ENCODE results near the gene MPI.

MPI gene

DNA sequence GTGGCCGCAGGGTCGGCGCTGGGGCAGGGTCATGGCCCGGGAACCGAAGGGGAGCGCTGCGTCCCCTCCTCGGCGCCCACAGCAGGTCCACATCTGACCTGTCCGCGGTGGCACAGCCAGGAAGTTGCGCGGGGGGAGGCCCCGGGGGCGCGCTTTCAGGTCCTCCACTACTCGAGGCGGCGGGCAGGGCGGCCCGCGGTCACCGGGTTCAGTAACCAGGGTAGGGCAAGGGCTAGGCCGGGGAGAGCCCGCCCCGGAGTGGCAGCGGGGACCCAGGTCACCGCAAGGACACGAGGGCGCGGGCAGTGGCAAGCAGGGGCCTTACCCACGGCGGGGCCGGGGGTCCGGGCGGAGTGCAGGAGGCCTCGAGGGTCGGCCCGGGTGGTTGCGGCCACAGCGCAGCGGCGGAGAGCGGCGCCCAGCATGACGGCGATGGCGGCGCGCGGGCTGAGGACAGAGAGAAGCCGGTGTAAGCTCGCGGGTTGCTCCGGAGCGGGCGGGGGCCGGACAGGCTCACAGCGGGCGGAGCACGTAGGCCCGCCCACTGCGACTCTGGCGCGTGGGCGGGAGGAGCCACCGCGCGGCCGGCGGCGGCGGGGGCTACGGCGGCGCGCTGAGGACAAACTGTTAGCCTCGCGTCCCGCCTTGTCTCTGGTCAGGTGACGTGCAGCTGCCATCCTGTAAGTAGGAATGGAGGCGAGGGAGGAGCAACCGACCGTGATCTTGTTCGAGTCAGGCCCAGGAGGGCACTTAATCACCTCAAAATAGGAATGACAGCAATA lies 47.9 kb downstream of the MPI start, which contains the start of gene COX5A (continued):
- TF ChIP-seq, protein P1, sequence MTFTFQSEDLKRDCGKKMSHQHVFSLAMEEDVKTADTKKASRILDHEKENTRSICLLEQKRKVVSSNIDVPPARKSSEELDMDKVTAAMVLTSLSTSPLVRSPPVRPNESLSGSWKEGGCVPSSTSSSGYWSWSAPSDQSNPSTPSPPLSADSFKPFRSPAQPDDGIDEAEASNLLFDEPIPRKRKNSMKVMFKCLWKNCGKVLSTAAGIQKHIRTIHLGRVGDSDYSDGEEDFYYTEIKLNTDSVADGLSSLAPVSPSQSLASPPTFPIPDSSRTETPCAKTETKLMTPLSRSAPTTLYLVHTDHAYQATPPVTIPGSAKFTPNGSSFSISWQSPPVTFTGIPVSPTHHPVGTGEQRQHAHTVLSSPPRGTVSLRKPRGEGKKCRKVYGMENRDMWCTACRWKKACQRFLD (tag by site-specific recombination; IDR thresholded peaks at IDR 0.05), result no peak
- TF ChIP-seq, protein P2, sequence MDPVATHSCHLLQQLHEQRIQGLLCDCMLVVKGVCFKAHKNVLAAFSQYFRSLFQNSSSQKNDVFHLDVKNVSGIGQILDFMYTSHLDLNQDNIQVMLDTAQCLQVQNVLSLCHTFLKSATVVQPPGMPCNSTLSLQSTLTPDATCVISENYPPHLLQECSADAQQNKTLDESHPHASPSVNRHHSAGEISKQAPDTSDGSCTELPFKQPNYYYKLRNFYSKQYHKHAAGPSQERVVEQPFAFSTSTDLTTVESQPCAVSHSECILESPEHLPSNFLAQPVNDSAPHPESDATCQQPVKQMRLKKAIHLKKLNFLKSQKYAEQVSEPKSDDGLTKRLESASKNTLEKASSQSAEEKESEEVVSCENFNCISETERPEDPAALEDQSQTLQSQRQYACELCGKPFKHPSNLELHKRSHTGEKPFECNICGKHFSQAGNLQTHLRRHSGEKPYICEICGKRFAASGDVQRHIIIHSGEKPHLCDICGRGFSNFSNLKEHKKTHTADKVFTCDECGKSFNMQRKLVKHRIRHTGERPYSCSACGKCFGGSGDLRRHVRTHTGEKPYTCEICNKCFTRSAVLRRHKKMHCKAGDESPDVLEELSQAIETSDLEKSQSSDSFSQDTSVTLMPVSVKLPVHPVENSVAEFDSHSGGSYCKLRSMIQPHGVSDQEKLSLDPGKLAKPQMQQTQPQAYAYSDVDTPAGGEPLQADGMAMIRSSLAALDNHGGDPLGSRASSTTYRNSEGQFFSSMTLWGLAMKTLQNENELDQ (tag by site-specific recombination; IDR thresholded peaks at IDR 0.05; ENCODE audit: low read depth), result no peak
- TF ChIP-seq GFI1B (tag by site-specific recombination; IDR thresholded peaks at IDR 0.05) (no peak), ZNF138 (tag by site-specific recombination; IDR thresholded peaks at IDR 0.05; ENCODE audit: borderline replicate concordance) (no peak), HOXD13 (CRISPR knock-in tag; IDR thresholded peaks at IDR 0.05; ENCODE audit: borderline replicate concordance) (no peak), ZNF658 (tag by site-specific recombination; IDR thresholded peaks at IDR 0.05) (no peak), SCRT2 (tag by site-specific recombination; IDR thresholded peaks at IDR 0.05) (no peak), ZNF621 (tag by site-specific recombination; IDR thresholded peaks at IDR 0.05) (no peak), KLF9 (tag by site-specific recombination; IDR thresholded peaks at IDR 0.05; ENCODE audit: low read depth) (peak; percentile 10), ZFP3 (tag by site-specific recombination; IDR thresholded peaks at IDR 0.05; ENCODE audit: low read depth) (no peak), ZNF114 (tag by site-specific recombination; IDR thresholded peaks at IDR 0.05) (no peak), ZNF677 (tag by site-specific recombination; IDR thresholded peaks at IDR 0.05) (0 out of 2 replicates have a peak, but pooled peaks have one; percentile 17), ZNF791 (tag by site-specific recombination; IDR thresholded peaks at IDR 0.05) (no peak), ZNF223 (tag by site-specific recombination; IDR thresholded peaks at IDR 0.05) (peak; percentile 30; the same call in 1 of the 2 replicates), ZNF660 (tag by site-specific recombination; IDR thresholded peaks at IDR 0.05) (peak; percentile 96), ZNF777 (tag by site-specific recombination; IDR thresholded peaks at IDR 0.05; ENCODE audit: borderline replicate concordance) (no peak; the same call in 1 of the 2 replicates), ZXDB (tag by site-specific recombination; IDR thresholded peaks at IDR 0.05) (peak; percentile 53), ZNF394 (tag by site-specific recombination; IDR thresholded peaks at IDR 0.05; ENCODE audit: borderline replicate concordance) (peak; percentile 87), ZNF10 (tag by site-specific recombination; IDR thresholded peaks at IDR 0.05) (peak; percentile 56; the same call in 1 of the 2 replicates), ZNF423 (tag by site-specific recombination; IDR thresholded peaks at IDR 0.05) (peak; percentile 10; the same call in 1 of the 2 replicates), ZNF175 (tag by site-specific recombination; IDR thresholded peaks at IDR 0.05) (no peak), IKZF3 (tag by site-specific recombination; IDR thresholded peaks at IDR 0.05) (peak; percentile 74), ZNF132 (tag by site-specific recombination; IDR thresholded peaks at IDR 0.05; ENCODE audit: borderline replicate concordance) (no peak), ZNF521 (tag by site-specific recombination; IDR thresholded peaks at IDR 0.05) (no peak)
- TF ChIP-seq, protein P3, sequence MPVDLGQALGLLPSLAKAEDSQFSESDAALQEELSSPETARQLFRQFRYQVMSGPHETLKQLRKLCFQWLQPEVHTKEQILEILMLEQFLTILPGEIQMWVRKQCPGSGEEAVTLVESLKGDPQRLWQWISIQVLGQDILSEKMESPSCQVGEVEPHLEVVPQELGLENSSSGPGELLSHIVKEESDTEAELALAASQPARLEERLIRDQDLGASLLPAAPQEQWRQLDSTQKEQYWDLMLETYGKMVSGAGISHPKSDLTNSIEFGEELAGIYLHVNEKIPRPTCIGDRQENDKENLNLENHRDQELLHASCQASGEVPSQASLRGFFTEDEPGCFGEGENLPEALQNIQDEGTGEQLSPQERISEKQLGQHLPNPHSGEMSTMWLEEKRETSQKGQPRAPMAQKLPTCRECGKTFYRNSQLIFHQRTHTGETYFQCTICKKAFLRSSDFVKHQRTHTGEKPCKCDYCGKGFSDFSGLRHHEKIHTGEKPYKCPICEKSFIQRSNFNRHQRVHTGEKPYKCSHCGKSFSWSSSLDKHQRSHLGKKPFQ (tag by site-specific recombination; IDR thresholded peaks at IDR 0.05), result no peak
- TF ChIP-seq, protein P4, sequence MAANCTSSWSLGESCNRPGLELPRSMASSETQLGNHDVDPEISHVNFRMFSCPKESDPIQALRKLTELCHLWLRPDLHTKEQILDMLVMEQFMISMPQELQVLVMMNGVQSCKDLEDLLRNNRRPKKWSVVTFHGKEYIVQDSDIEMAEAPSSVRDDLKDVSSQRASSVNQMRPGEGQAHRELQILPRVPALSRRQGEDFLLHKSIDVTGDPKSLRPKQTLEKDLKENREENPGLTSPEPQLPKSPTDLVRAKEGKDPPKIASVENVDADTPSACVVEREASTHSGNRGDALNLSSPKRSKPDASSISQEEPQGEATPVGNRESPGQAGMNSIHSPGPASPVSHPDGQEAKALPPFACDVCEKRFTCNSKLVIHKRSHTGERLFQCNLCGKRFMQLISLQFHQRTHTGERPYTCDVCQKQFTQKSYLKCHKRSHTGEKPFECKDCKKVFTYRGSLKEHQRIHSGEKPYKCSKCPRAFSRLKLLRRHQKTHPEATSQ (tag by site-specific recombination; IDR thresholded peaks at IDR 0.05), result peak; percentile 96
- TF ChIP-seq, protein P5, sequence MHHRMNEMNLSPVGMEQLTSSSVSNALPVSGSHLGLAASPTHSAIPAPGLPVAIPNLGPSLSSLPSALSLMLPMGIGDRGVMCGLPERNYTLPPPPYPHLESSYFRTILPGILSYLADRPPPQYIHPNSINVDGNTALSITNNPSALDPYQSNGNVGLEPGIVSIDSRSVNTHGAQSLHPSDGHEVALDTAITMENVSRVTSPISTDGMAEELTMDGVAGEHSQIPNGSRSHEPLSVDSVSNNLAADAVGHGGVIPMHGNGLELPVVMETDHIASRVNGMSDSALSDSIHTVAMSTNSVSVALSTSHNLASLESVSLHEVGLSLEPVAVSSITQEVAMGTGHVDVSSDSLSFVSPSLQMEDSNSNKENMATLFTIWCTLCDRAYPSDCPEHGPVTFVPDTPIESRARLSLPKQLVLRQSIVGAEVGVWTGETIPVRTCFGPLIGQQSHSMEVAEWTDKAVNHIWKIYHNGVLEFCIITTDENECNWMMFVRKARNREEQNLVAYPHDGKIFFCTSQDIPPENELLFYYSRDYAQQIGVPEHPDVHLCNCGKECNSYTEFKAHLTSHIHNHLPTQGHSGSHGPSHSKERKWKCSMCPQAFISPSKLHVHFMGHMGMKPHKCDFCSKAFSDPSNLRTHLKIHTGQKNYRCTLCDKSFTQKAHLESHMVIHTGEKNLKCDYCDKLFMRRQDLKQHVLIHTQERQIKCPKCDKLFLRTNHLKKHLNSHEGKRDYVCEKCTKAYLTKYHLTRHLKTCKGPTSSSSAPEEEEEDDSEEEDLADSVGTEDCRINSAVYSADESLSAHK (tag by site-specific recombination; IDR thresholded peaks at IDR 0.05), result no peak
- TF ChIP-seq, protein P6, sequence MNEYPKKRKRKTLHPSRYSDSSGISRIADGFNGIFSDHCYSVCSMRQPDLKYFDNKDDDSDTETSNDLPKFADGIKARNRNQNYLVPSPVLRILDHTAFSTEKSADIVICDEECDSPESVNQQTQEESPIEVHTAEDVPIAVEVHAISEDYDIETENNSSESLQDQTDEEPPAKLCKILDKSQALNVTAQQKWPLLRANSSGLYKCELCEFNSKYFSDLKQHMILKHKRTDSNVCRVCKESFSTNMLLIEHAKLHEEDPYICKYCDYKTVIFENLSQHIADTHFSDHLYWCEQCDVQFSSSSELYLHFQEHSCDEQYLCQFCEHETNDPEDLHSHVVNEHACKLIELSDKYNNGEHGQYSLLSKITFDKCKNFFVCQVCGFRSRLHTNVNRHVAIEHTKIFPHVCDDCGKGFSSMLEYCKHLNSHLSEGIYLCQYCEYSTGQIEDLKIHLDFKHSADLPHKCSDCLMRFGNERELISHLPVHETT (tag by site-specific recombination; IDR thresholded peaks at IDR 0.05), result no peak; the same call in 1 of the 2 replicates

All from HEK293 (cell line).